D721Med (cell line): Measurements from ENCODE around the gene PDSS2.
"Not testable (repeated sequence)": the region's sequence is repeated elsewhere in the genome, so short reads cannot be mapped to it uniquely, and the experiment has no call there.

Source experiments
- DNase-seq: peaks from one replicate; pipeline ENCODE4 v3.0.0; 2011; ENCODE audit warnings: low spot score; ENCODE audit not compliant: insufficient read length
- FAIRE-seq: peaks from 2 replicates; lab custom pipeline; 2011; peaks lifted over from hg19 to GRCh38; lab: Jason Lieb, UNC
- TF ChIP-seq, protein P1 (sequence below): IDR thresholded peaks from 2 replicates; pipeline ENCODE4 v1.5.1; 2012; ENCODE audit warnings: mild to moderate bottlenecking, control low read depth; ENCODE audit not compliant: insufficient read depth; ENCODE audit errors: missing control alignments

PDSS2 gene

DNA sequence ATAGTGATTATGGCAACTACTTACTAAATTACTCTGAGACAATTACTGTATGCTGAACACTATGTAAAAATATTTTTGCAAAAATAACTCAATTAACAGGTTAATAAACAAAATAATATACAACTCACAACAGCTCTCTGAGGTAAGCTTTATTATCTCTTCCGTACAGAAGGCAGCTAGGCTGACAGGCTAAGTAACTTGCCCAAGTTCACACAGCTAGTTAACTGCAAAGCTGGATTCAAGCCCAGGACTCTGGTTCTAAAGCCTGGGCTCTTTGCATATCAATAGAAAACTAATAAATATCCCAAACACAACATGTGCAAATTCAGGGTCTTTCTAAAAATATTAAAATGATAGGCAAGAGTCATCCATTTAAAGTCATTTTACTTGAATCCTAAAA, 174.6 kb downstream of the PDSS2 start:
- TF ChIP-seq, protein P1, sequence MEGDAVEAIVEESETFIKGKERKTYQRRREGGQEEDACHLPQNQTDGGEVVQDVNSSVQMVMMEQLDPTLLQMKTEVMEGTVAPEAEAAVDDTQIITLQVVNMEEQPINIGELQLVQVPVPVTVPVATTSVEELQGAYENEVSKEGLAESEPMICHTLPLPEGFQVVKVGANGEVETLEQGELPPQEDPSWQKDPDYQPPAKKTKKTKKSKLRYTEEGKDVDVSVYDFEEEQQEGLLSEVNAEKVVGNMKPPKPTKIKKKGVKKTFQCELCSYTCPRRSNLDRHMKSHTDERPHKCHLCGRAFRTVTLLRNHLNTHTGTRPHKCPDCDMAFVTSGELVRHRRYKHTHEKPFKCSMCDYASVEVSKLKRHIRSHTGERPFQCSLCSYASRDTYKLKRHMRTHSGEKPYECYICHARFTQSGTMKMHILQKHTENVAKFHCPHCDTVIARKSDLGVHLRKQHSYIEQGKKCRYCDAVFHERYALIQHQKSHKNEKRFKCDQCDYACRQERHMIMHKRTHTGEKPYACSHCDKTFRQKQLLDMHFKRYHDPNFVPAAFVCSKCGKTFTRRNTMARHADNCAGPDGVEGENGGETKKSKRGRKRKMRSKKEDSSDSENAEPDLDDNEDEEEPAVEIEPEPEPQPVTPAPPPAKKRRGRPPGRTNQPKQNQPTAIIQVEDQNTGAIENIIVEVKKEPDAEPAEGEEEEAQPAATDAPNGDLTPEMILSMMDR: no peak
- no peak for DNase-seq
- FAIRE-seq: no peak

GRCh38 chr6:107280791-107281190, 178.6 kb downstream of the PDSS2 start:
- no peak for FAIRE-seq
- no peak for DNase-seq
- TF ChIP-seq, protein P1: no peak

DNA sequence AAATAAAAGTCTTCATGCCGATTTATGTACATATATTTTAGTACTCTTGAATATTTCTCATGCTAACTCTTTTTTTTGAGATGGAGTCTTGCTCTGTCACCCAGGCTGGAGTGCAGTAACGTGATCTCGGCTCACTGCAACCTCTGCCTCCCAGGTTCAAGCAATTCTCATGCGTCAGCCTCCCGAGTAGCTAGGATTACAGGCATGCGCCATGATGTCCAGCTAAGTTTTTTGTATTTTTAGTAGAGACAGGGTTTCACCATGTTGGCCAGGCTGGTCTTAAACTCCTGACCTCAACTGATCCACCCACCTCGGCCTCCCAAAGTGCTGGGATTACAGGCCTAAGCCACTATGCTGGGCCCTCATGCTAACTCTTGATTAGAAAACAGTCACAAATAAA, 179.4 kb downstream of the PDSS2 start:
- DNase-seq, FAIRE-seq: not testable (repeated sequence)

- DNase-seq (no peak), FAIRE-seq (no peak)
- TF ChIP-seq, protein P1: no peak
Measured at GRCh38 chr6:107275330-107275865, 184.0 kb downstream of the PDSS2 start.

- DNase-seq: no peak
- FAIRE-seq: no peak
- TF ChIP-seq, protein P1: no peak
Measured at GRCh38 chr6:107274288-107274687, 185.1 kb downstream of the PDSS2 start.

- FAIRE-seq: no peak
- TF ChIP-seq, protein P1: no peak
- DNase-seq: no peak
Measured at GRCh38 chr6:107272246-107272645, 187.1 kb downstream of the PDSS2 start.

GRCh38 chr6:107271208-107271790, 188.1 kb downstream of the PDSS2 start:
- TF ChIP-seq, protein P1: no peak
- FAIRE-seq: no peak
- no peak for DNase-seq
